Mesendoderm (in vitro differentiated cells): ENCODE measurements around the gene GPBP1L1.
A peak's percentile ranks its signal among the peaks of the same experiment; 100 is the strongest.
"Not testable (repeated sequence)": the region's sequence is repeated elsewhere in the genome, so short reads cannot be mapped to it uniquely, and the experiment has no call there.

Source experiments
- DNase-seq: peaks from one replicate; pipeline ENCODE4 v3.0.0; 2013
- H2AK5ac ChIP-seq: 2 replicates; pipeline ENCODE4 v1.6.1; 2013; ENCODE audit warnings: low read length, inconsistent platforms
- H2BK120ac ChIP-seq: 2 replicates; pipeline ENCODE4 v1.6.1; 2013; ENCODE audit warnings: low read depth, mild to moderate bottlenecking, low read length, moderate library complexity, mixed read lengths
- H2BK15ac ChIP-seq: replicated peaks from 2 replicates; pipeline ENCODE4 v1.6.1; 2013; ENCODE audit warnings: low read depth, mild to moderate bottlenecking, moderate library complexity
- H2BK5ac ChIP-seq: 2 replicates; pipeline ENCODE4 v1.6.1; 2013; ENCODE audit warnings: low read length, inconsistent platforms
- H3K18ac ChIP-seq: 2 replicates; pipeline ENCODE4 v1.6.1; 2013; ENCODE audit warnings: mild to moderate bottlenecking, low read length, mixed read lengths
- H3K23ac ChIP-seq: one replicate; pipeline ENCODE4 v1.6.1; 2013; ENCODE audit warnings: low read length
- H3K27ac ChIP-seq: 2 replicates; pipeline ENCODE4 v1.5.1; 2013; ENCODE audit warnings: low read depth, mild to moderate bottlenecking, inconsistent platforms, low read length, moderate library complexity
- H3K27me3 ChIP-seq: 2 replicates; pipeline ENCODE4 v1.6.1; 2013; ENCODE audit warnings: low read length, control low read depth, mild to moderate bottlenecking, inconsistent platforms; ENCODE audit not compliant: insufficient read depth, poor library complexity
- H3K36me3 ChIP-seq: 2 replicates; pipeline ENCODE4 v1.6.1; 2013; ENCODE audit warnings: low read length, inconsistent platforms; ENCODE audit not compliant: control insufficient read depth, insufficient read depth
- H3K4ac ChIP-seq: one replicate; pipeline ENCODE4 v1.6.1; 2013; ENCODE audit warnings: low read depth, mild to moderate bottlenecking, low read length, moderate library complexity
- H3K4me1 ChIP-seq: 2 replicates; pipeline ENCODE4 v1.6.1; 2013; ENCODE audit warnings: low read depth, low read length, inconsistent platforms; ENCODE audit not compliant: control insufficient read depth
- H3K4me2 ChIP-seq: 2 replicates; pipeline ENCODE4 v1.6.1; 2013; ENCODE audit warnings: low read length
- H3K4me3 ChIP-seq: 2 replicates; pipeline ENCODE4 v1.5.1; 2013; ENCODE audit warnings: mild to moderate bottlenecking, low read length
- H3K56ac ChIP-seq: one replicate; pipeline ENCODE4 v1.6.1; 2013; ENCODE audit warnings: low read length
- H3K79me1 ChIP-seq: 2 replicates; pipeline ENCODE4 v1.6.1; 2013; ENCODE audit warnings: low read length, inconsistent platforms
- H3K79me2 ChIP-seq: 2 replicates; pipeline ENCODE4 v1.6.1; 2013; ENCODE audit warnings: mild to moderate bottlenecking, low read length; ENCODE audit not compliant: control insufficient read depth, insufficient read depth
- H3K9ac ChIP-seq: 2 replicates; pipeline ENCODE4 v1.6.1; 2013; ENCODE audit warnings: low read length, inconsistent platforms
- H4K5ac ChIP-seq: one replicate; pipeline ENCODE4 v1.6.1; 2013; ENCODE audit warnings: low read length
- H4K8ac ChIP-seq: one replicate; pipeline ENCODE4 v1.6.1; 2013; ENCODE audit warnings: low read depth, mild to moderate bottlenecking, control low read depth, low read length, moderate library complexity
- WGBS: extraction: QIAGEN DNeasy Blood & Tissue Kit; methylation state at CpG from one replicate; pipeline ENCODE4 v1.1.7; 2013; ENCODE audit warnings: low lambda C conversion rate, missing lambda C conversion rate; ENCODE audit not compliant: insufficient coverage; ENCODE audit errors: extremely low coverage; 5-methylcytosine and 5-hydroxymethylcytosine counted together

GPBP1L1 gene

DNA sequence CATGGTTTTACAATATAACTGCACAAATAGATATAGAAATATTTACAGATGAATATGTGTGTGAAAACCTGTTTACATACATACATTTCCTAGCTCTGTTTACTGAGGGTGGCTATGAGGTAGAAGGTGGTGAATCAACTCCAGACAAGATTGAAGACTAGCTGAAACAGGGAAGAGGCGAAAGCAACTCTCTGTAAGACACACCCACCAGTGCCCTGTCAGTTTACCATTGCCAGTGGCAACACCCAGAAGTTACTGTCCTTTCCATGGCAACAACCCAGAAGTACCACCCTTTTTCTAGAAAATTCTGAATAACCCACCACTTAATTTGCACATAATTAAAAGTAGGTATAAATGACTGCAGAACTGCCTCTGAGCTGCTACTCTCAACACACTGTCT is 18.3 kb upstream of the GPBP1L1 start:
- Histone ChIP-seq H3K56ac (no peak overlapping the region), H4K8ac (no peak overlapping the region), H3K4me1 (no peaks in the 10 kb centered on the region), H3K4me2 (no peak overlapping the region), H3K36me3 (no peaks in the 10 kb centered on the region), H3K27me3 (no peaks in the 10 kb centered on the region), H3K79me1 (no peaks in the 10 kb centered on the region), H3K4me3 (no peak overlapping the region), H3K23ac (no peak overlapping the region), H2BK15ac (no peak overlapping the region), H3K9ac (no peak overlapping the region), H3K18ac (no peak overlapping the region), H3K4ac (no peak overlapping the region), H2BK5ac (no peak overlapping the region), H2AK5ac (no peak overlapping the region), H4K5ac (no peak overlapping the region), H3K79me2 (no peaks in the 10 kb centered on the region), H2BK120ac (no peak overlapping the region), H3K27ac (no peak overlapping the region)
- DNase-seq, result no peak
- WGBS, result no CpG with 5 or more reads among the region's 1 CpG

DNA sequence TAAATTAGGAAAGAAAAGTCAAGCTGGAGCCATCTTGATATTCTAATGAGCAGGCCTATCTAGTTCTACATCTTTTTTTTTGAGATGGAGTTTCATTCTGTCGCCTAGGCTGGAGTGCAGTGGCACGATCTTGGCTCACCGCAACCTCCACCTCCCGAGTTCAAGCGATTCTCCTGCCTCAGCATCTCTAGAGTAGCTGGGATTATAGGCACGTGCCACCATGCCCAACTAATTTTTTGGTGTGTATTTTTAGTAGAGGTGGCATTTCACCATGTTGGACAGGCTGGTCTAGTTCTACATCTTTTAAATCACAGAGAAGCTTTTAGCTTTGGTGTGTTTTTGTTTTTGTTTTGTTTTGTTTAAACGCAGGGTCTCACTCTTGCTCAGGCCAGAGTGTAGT is 8.5 kb upstream of the GPBP1L1 start:
- no peak overlapping the region for H3K4ac ChIP-seq
- no peak overlapping the region for H3K4me3 ChIP-seq
- H2BK15ac ChIP-seq, result no peak overlapping the region
- peaks cover 1% of the 10 kb centered on the region for H3K36me3 ChIP-seq
- no CpG with 5 or more reads among the region's 7 CpGs for WGBS
- H3K56ac ChIP-seq, result no peak overlapping the region
- no peak overlapping the region for H3K27ac ChIP-seq
- H2AK5ac ChIP-seq, result no peak overlapping the region
- H3K9ac ChIP-seq, result no peak overlapping the region
- H2BK5ac ChIP-seq, result no peak overlapping the region
- no peak overlapping the region for H3K4me2 ChIP-seq
- no peak overlapping the region for H2BK120ac ChIP-seq
- no peak overlapping the region for H3K23ac ChIP-seq
- no peaks in the 10 kb centered on the region for H3K27me3 ChIP-seq
- H3K79me2 ChIP-seq, result peaks cover 6% of the 10 kb centered on the region
- no peak overlapping the region for H3K18ac ChIP-seq
- H4K5ac ChIP-seq, result no peak overlapping the region
- no peaks in the 10 kb centered on the region for H3K4me1 ChIP-seq
- peaks cover 2% of the 10 kb centered on the region for H3K79me1 ChIP-seq
- DNase-seq, result no peak
- H4K8ac ChIP-seq, result no peak overlapping the region

- H3K9ac ChIP-seq, DNase-seq, H2BK120ac ChIP-seq, H3K23ac ChIP-seq, H2BK5ac ChIP-seq, H2AK5ac ChIP-seq, H3K27me3 ChIP-seq, H3K27ac ChIP-seq, H4K8ac ChIP-seq, H3K4me1 ChIP-seq, H3K79me1 ChIP-seq, H3K36me3 ChIP-seq, H3K18ac ChIP-seq, H2BK15ac ChIP-seq, H3K4me3 ChIP-seq, H3K56ac ChIP-seq, H3K4ac ChIP-seq, H3K4me2 ChIP-seq, H4K5ac ChIP-seq: not testable (repeated sequence)
- no CpG with 5 or more reads among the region's 8 CpGs for WGBS
- H3K79me2 ChIP-seq, result peaks cover 15% of the 10 kb centered on the region
Observed at GRCh38 chr1:45693811-45694210, 7.5 kb upstream of the GPBP1L1 start.

DNA sequence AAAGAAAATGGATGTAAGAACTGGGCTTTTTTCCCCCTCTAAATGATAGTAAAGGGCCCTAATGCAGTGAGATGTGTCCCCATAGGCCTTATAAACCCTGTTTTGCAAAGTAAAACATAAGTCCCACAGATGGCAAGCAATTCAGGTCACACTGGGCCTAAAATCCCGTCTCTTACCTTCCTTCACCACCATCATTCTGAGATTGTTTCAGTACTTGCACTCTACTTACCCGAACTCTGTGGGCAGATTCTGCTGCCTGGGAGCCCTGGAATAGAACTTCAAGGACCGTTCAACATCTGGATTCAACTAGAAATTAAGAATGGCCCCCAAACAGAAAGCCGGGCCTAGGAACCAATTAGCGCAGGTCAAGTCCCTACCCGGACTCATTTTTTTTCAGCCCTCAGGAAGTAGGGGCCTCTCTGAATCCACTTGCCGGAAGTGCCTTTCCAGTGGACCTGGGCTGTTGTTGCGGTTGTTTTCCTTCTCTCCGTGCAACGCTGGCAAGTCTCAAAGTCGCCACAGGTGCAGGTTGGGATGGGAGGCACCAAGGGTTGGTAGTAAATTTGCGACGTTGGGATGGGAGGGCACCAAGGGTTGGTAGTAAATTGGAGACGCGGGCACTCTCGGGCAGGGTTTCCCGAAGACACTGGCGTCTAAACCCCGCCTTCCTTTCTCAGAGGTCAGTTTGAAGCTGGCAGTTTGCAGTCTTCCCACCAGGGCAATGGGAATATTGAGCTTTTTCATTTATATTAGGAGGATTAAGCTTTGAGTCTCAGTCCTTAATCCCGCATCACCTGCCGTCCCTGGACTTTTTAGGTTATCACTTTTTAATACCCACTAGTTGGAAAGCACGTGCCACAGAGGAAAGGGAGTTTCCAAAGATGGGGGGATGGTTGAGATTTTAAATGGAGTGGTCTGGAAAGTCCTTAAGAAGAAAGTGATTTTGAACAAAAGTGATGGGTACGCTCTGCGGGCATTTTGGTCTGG is 1.7 kb upstream of the GPBP1L1 start, which contains the start of gene TMEM69:
Gene TMEM69 (plus strand): TSS at position 428 of the 987 bp plus-strand sequence. CDS start 2,888 bp downstream, outside the sequence.
- Histone ChIP-seq H3K36me3 (no peaks in the 10 kb centered on the region), H3K18ac (peak within 1 kb of the TSS; percentile 65), H4K8ac (peak within 1 kb of the TSS; percentile 70), H3K4me2 (peak within 1 kb of the TSS; percentile 65), H2BK5ac (peak within 1 kb of the TSS; percentile 44), H3K27ac (peak within 1 kb of the TSS; percentile 53), H3K27me3 (no peaks in the 10 kb centered on the region), H3K9ac (peak within 1 kb of the TSS; percentile 91), H2AK5ac (peak within 1 kb of the TSS; percentile 27), H4K5ac (peak within 1 kb of the TSS; percentile 95), H3K79me1 (peaks cover 4% of the 10 kb centered on the region), H3K23ac (no peak within 1 kb of the TSS), H2BK15ac (no peak within 1 kb of the TSS), H3K56ac (peak within 1 kb of the TSS; percentile 95), H3K4me3 (peak within 1 kb of the TSS; percentile 79), H3K79me2 (peaks cover 47% of the 10 kb centered on the region), H2BK120ac (no peak within 1 kb of the TSS), H3K4ac (peak within 1 kb of the TSS; percentile 71), H3K4me1 (peaks cover 5% of the 10 kb centered on the region)
- no CpG with 5 or more reads among the region's 24 CpGs for WGBS
- peak; percentile 95 for DNase-seq

DNA sequence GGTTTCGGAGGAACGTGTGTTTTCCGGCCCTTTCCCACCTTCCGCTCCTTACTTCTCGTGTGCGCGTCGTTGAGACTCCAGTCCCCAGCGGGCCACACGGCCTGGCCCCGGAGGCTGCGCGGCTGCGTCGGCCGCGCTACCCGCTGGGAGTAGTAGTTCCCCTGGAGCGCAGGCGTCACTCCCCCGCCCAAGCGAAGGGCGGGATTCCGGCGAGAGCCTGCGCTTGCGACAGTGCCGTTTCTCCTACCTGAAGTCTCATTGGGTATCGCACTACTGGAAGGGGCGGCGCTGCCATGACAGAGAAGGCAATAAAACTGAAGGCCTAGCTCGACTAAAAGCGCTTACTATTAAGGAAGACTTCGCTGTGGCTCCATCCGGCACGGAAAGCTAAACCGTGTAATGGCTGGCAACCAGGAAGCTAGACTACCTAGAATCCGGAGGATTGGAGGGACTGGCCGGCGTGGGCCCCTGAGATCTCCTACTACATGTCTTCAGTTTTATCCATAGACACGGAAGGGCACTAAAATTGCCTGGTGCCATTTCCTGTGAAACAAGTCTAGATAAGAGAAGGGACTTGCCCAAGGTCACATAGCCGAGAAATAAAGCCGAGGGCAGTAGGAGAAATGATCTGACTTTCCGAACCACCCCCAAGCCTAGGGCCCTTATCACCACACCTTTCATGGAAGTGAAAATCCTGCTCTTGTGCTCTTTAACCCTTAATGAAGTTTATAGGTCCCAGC is 851 bp upstream of the GPBP1L1 start:
- Histone ChIP-seq H4K8ac (peak overlapping the region; percentile 58), H3K36me3 (no peaks in the 10 kb centered on the region), H3K27ac (peak overlapping the region; percentile 74), H2BK5ac (no peak overlapping the region), H4K5ac (no peak overlapping the region), H3K79me1 (peaks cover 4% of the 10 kb centered on the region), H3K4me3 (peak overlapping the region; percentile 38), H2BK120ac (peak overlapping the region; percentile 6), H3K9ac (peak overlapping the region; percentile 78), H3K4me2 (peak overlapping the region; percentile 45), H2BK15ac (no peak overlapping the region), H3K27me3 (no peaks in the 10 kb centered on the region), H3K56ac (peak overlapping the region; percentile 86), H3K23ac (no peak overlapping the region), H3K4ac (peak overlapping the region; percentile 88), H3K79me2 (peaks cover 52% of the 10 kb centered on the region), H3K4me1 (peaks cover 5% of the 10 kb centered on the region), H2AK5ac (no peak overlapping the region), H3K18ac (peak overlapping the region; percentile 65)
- DNase-seq, result peak; percentile 99
- WGBS, result no CpG with 5 or more reads among the region's 44 CpGs
